NCI-H345 (cell line): ENCODE results near the gene YWHAG.
A peak's percentile ranks its signal among the peaks of the same experiment; 100 is the strongest.
"Not testable (repeated sequence)": the region's sequence is repeated elsewhere in the genome, so short reads cannot be mapped to it uniquely, and the experiment has no call there.

Experiments used
- DNase-seq: peaks from one replicate; lab custom pipeline; 2025; lab: John Stamatoyannopoulos, UW

The YWHAG gene

GRCh38 chr7:76325092-76325491 lies 33.7 kb downstream of the YWHAG start:
- DNase-seq, result no peak

DNA sequence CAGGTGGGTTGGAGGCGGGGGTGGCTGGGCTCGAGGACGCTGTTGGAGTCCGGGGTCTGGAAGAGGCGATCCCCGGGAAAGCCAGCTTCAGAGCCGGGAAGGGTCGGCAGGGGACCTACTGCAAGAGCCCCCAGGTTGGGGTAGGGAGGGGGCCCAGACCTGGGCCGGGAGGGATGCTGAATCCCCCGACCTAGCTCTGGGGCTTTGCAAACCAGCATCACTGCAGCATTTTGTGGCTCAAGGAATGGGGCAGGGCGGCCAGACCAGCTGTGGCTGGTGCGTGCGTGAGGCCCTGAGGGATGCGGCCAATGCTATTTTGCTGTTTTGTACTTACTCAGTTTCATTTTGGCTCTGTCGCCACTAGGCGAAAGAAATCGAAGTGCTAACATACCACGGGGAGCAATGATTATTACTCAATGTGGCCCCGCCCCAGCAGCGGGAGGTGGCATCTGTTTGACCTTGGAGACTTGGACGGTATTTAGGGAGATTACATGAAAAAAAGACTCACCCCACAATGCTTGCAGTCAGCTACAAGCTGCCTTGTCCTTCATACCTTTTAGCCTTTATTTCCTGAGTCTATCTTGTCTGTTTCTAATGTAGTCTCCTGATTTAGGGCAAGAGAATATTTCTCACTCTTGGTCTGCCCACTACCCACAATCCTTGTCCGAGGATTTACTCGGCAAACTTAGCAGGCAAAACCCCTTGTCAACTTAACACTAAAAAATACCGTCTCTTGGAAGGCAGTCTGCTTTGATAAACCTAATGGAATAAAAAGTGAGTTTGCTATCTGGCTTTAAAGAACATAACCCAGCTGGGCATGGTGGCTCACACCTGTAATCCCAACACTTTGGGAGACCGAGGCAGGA lies 40.1 kb downstream of the YWHAG start:
- peak; percentile 64 for DNase-seq

- peak; percentile 98 for DNase-seq
Measured at GRCh38 chr7:76317782-76318487, 40.9 kb downstream of the YWHAG start.

GRCh38 chr7:76316984-76317781 lies 41.6 kb downstream of the YWHAG start:
- DNase-seq, result no peak

GRCh38 chr7:76315364-76315763 lies 43.4 kb downstream of the YWHAG start:
- DNase-seq, result no peak

GRCh38 chr7:76314740-76315139 lies 44.1 kb downstream of the YWHAG start:
- DNase-seq, result not testable (repeated sequence)

DNA sequence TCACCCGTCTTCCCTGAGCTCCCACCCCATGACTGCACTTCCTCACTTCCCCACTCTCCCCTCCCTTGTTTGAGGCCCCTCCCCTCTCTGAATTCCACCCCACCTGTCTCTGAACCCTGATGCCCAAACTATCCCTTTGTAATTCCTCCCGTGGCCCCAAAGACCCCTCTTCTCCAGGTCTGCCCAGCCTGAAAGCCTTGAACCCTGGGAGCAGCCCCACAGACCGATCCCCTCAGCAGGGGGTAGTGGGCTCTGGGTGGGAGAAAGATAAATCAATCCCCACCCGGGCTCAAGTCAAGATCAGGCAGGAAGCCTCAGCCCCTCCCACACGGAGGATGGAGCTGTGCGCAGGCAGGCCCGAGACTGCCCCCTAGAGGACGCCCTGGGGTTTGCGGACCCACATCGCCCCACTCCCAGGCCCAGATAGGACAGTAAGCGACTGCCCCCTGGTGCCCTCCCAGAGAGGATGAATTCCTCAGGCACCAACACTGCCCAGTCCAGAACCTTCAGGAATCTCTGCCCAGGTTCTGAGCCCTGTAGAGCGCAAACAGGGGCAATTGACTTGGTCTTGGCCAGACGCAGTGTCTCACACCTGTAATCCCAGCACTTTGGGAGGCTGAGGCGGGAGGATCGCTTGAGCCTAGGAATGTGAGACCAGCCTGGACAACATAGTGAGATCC lies 44.6 kb downstream of the YWHAG start:
- peak; percentile 93 for DNase-seq

GRCh38 chr7:76311838-76312237 lies 47.0 kb downstream of the YWHAG start:
- not testable (repeated sequence) for DNase-seq

DNA sequence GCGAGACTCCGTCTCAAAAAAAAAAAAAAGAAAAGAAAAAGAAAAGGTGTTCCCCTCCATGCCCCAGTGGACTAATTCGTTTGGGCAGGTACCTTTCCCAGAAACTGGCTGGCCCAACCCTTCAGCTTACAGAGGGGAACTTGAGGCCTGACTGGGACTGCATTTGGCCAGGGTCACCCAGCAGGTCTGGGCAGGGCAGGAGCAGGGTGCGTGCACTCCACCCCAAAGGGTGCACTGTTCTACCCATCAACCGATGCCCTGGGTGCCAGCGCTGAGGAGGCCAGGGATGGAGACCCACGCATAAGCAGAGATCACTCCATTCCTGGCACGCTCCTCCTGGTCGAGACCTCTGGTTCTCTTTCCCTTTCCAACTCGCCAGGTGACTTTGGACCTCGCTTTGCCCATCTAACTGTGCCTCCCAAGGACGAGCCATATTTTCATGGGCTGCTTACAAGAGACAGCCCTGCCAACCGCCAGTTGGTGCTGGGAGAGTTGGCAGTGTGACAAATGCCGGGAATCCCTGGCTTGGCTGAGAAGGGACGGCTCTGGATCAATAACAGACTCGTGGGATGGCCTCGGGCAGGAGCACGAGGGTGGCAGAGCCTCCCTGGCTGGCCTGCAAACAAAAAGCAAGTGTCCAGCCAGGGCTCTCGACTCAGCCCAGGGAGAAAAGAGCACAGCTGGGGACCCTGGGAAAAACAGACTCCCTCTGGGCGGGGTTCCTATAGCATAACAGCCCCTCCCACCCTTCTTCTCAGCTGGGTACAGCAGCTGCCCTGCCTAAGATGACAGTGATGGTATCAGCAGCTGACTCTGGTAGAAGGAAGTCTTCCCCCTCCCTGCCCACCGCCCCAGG lies 48.5 kb downstream of the YWHAG start:
- DNase-seq, result peak; percentile 96

DNA sequence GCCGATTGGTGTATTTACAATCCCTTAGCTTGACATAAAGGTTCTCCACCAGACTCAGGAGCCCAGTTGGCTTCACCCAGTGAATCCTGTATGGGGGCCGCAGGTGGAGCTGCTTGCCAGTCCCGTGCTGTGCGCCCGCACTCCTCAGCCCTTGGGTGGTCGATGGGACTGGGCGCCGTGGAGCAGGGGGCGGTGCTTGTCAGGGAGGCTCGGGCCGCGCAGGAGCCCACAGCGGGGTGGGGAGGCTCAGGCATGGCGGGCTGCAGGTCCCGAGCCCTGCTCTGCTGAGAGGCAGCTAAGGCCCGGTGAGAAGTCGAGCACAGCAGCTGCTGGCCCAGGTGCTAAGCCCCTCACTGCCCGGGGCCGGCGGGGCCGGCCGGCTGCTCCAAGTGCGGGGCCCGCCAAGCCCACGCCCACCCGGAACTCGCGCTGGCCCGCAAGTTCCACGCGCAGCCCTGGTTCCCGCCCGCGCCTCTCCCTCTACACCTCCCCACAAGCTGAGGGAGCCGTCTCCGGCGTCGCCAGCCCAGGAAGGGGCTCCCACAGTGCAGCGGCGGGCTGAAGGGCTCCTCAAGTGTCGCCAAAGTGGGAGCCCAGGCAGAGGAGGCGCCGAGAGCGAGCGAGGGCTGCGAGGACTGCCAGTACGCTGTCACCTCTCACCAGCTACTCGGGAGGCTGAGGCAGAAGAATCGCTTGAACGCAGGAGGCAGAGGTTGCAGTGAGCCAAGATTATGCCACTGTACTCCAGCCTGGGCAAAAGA lies 49.3 kb downstream of the YWHAG start:
- not testable (repeated sequence) for DNase-seq

GRCh38 chr7:76308874-76309273 lies 49.9 kb downstream of the YWHAG start:
- not testable (repeated sequence) for DNase-seq

- no peak for DNase-seq
Measured at GRCh38 chr7:76304888-76305375, 53.9 kb downstream of the YWHAG start.

DNA sequence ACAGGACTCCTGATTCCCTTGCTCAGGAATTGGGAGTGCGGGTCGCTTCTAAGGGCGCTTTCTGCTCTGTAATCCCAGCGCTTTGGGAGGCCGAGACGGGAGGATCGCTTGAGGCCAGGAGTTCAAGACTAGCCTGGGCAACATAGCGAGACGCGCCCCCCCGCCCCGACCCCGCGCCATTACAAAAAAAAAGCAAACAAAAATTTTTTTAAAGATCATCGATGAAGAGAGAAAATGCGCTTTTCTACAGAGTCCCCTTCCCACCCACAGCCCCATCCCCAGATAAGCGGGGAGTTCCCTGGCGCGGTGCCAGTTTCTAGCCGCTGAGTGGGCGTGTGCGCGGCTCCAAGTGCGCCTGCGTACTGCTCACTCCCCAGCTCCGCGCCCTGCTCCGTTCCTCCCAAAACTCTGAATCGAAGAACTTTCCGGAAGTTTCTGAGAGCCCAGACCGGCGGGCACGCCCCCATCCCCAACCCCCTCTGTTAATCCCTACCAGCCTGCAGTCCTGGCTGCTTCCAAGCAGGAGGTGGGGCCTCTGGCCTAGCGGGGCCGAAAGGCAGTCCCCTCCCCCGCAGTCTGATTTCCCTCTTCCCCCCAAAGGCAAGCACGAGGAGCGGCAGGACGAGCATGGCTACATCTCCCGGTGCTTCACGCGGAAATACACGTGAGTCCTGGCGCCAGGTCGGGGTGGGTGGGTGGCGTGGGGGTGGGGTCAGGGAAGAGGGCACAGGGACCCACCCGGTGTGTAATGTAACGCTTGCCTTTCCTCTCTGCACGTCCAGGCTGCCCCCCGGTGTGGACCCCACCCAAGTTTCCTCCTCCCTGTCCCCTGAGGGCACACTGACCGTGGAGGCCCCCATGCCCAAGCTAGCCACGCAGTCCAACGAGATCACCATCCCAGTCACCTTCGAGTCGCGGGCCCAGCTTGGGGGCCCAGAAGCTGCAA lies 55.3 kb downstream of the YWHAG start:
- peak; percentile 80 for DNase-seq

DNA sequence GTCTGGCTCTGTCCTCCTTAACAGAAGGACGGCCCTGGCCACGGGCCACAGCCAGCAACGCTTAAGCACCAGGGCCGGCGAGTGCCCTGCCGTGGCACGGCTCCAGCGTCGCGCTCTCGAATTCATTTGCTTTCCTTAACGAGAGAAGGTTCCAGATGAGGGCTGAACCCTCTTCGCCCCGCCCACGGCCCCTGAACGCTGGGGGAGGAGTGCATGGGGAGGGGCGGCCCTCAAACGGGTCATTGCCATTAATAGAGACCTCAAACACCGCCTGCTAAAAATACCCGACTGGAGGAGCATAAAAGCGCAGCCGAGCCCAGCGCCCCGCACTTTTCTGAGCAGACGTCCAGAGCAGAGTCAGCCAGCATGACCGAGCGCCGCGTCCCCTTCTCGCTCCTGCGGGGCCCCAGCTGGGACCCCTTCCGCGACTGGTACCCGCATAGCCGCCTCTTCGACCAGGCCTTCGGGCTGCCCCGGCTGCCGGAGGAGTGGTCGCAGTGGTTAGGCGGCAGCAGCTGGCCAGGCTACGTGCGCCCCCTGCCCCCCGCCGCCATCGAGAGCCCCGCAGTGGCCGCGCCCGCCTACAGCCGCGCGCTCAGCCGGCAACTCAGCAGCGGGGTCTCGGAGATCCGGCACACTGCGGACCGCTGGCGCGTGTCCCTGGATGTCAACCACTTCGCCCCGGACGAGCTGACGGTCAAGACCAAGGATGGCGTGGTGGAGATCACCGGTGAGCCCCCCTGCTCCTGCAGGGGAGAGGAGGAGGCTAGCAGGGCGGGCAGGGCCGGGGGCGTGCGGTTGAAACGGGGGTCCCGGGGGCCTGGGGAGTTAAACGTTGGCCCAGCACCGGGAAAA lies 56.2 kb downstream of the YWHAG start, which contains the start of gene HSPB1:
HSPB1 (plus strand) TSS at position 327 of the 855 bp plus-strand sequence; CDS start at position 367, 40 bp downstream.
- DNase-seq, result peak; percentile 89

- DNase-seq, result no peak
Measured at GRCh38 chr7:76301000-76301399, 57.8 kb downstream of the YWHAG start.

DNA sequence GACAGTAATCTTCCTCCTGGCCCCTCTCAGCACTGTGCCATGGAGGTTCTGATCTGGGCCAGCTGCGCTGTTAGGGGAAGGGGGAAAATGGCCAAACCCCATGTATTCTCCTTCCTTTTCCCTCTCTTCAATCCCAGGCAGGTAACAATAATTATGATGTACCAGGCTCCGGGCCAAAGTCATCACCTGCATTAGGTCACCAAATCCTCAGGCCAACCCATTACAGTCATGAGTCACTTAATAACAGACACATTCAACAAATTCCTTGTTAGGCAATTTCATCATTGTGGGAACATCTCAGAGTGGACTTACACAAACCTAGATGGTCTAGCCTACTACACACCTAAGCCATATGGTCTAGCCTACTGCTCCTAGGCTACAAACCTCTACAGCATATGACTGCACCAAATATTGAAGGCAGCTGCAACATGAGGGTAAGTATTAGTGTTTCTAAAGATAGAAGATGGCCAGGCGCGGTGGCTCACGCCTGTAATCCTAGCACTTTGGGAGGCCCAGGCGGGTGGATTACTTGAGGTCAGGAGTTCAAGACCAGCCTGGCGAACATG lies 58.5 kb downstream of the YWHAG start:
- DNase-seq, result no peak
